Measurements from ENCODE around the gene TDO2.

GRCh38 chr4:155954118-155954685, 50.7 kb downstream of the TDO2 start:
- TF ChIP-seq IRF2 (CRISPR knock-in tag; IDR thresholded peaks at IDR 0.05; ENCODE audit: borderline replicate concordance, low read depth), result no peak
- TF ChIP-seq JUN (CRISPR knock-in tag; IDR thresholded peaks at IDR 0.05), result no peak
- TF ChIP-seq SP1 (CRISPR knock-in tag; conservative IDR thresholded peaks at IDR 0.05), result no peak
- no peak for TF ChIP-seq ZNF671 (CRISPR knock-in tag; IDR thresholded peaks at IDR 0.05)
- TF ChIP-seq CTCF (IDR thresholded peaks at IDR 0.05), result no peak
- no peak for TF ChIP-seq FOXK1 (CRISPR knock-in tag; IDR thresholded peaks at IDR 0.05)
- no peak for TF ChIP-seq NFYB (CRISPR knock-in tag; conservative IDR thresholded peaks at IDR 0.05; ENCODE audit: low read depth)
- no peak for TF ChIP-seq USF1 (CRISPR knock-in tag; IDR thresholded peaks at IDR 0.05)
- no peak for TF ChIP-seq USF2 (CRISPR knock-in tag; IDR thresholded peaks at IDR 0.05)
